Glomerular visceral epithelial cell (primary cell): Measurements from ENCODE around the gene NQO2.
"Not testable (repeated sequence)": the region's sequence is repeated elsewhere in the genome, so short reads cannot be mapped to it uniquely, and the experiment has no call there.

Source experiments
- DNase-seq: peaks from one replicate; pipeline ENCODE4 v3.0.0-alpha.2; 2016; ENCODE audit errors: extremely low spot score

The NQO2 gene

GRCh38 chr6:3037638-3038365, 38.1 kb downstream of the NQO2 start:
- DNase-seq = no peak

GRCh38 chr6:3039384-3039783, 39.7 kb downstream of the NQO2 start:
- no peak for DNase-seq

GRCh38 chr6:3041147-3041546, 41.5 kb downstream of the NQO2 start:
- no peak for DNase-seq

DNA sequence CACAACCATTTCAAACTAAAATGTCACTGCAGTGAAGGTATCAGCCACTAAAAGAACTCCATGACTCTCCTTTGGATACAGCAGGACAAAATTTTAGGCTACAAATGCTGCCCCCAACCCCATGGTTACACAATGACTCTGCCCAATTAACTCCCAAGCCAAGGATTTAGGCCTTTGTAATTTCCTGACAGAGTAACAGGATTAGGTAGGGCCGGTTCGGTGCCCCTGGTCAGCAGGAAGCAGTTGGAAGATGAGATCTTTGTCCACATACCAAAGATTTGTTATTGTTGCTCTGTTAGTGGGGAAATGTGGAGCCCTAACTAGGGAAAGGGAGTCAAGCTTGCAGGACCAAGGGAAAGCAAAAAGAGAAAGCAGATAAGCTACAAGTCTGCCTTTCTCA, 41.9 kb downstream of the NQO2 start:
- no peak for DNase-seq

DNA sequence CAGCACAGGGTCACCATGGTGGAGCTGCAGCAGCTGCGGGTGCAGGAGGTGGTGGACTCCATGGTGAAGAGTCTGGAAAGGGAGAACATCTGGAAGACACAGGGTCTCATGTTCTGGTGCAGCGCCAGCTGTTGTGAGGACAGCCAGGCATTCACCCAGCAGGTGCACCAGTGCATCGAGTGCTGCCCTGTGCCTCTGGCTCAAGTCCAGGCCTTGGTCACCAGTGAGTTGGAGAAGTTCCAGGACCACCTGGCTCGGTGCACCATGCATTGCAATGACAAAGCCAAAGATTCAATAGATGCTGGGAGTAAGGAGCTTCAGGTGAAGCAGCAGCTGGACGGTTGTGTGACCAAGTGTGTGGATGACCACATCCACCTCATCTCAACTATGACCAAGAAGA, 45.7 kb downstream of the NQO2 start:
- DNase-seq = no peak

DNA sequence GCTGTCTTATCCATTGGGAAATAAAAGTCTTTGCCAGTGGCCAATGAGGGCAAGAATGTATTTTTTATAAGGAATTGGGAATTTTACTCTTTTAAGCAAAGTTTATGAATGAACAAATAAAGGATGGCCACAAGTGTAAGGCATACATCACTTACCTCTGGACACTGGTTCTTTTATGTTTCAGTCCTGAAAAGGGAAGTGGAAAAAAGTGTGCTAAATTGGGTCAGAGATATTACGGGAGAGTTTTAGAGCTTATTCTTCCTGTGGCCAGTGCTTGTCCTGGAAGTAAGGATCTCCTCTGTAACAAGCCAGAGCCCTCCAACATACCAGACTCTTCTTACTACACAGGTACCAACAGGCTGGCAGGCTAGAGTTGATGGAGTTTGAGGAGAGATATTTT, 46.1 kb downstream of the NQO2 start:
- no peak for DNase-seq

DNA sequence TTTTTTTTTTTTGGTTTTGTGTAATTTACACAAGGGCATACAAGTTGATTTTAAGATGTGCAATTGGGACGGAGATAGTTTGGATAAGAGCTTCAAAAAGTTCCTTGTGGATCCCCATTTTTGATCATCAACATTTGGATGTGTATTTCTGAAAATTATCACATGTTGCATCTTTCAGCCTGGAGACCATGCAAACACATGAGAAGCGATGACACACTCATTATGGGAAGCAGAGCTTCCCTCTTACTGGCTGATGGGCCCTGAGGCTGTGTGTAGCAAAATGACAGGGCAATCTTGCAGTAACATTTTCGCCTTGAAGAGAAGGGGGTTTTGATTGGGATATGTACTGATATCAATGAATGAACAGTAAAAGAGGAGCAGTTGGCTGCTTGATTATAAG, 46.6 kb downstream of the NQO2 start:
- DNase-seq = no peak

DNA sequence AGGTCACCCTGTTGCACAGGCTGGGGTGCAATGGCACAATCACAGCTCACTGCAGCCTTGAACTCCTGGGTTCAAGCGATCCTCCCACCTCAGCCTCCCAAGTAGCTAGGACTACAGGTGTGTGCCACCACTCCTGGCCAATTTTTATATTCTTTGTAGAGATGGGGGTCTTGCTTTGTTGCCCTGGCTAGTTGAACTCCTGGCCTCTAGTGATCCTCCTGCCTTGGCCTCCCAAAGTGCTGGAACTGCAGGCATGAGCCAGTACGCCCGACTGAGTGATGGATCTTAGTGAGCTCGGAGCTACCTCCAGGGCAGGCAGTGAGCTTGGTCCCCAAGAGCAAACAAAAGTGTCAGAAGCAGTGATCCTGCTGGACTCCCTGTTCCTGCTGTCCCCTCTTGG, 48.3 kb downstream of the NQO2 start:
- DNase-seq = not testable (repeated sequence)

GRCh38 chr6:3052481-3053230, 53.0 kb downstream of the NQO2 start:
- DNase-seq = no peak

- no peak for DNase-seq
Observed at GRCh38 chr6:3053231-3053508, 53.5 kb downstream of the NQO2 start.

- not testable (repeated sequence) for DNase-seq
Observed at GRCh38 chr6:3054229-3055157, 54.8 kb downstream of the NQO2 start.

DNA sequence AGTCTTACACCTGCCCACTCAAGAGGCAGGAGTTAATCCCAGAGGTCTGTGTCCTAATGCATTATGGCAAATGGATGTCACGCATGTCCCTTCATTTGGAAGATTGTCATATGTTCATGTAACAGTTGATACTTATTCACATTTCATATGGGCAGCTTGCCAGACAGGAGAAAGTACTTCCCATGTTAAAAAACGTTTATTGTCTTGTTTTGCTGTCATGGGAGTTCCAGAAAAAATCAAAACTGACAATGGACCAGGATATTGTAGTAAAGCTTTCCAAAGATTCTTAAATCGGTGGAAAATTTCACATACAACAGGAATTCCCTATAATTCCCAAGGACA, 55.4 kb downstream of the NQO2 start:
- not testable (repeated sequence) for DNase-seq

GRCh38 chr6:3057063-3057770, 57.5 kb downstream of the NQO2 start:
- no peak for DNase-seq

DNA sequence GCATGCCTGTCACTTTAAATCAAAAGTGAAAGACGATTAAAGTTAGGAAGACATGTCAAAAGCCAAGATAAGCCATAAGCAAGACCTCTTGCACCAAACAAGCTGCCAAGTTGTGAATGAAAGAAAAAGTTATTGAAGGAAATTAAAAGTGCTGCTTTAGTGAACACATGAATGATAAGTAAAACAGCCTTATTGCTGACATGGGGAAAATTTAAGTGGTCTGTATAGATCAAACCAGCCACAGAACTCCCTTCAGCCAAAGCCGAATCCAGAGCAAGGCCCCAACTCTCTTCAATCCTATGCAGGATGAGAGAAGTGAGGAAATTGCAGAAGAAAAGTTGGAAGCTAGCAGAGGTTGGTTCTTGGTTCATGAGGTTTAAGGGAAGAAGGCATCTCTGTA, 59.3 kb downstream of the NQO2 start:
- no peak for DNase-seq

GRCh38 chr6:3060092-3060491, 60.4 kb downstream of the NQO2 start:
- not testable (repeated sequence) for DNase-seq

GRCh38 chr6:3061501-3061941, 61.8 kb downstream of the NQO2 start:
- peak; percentile 78 for DNase-seq

DNA sequence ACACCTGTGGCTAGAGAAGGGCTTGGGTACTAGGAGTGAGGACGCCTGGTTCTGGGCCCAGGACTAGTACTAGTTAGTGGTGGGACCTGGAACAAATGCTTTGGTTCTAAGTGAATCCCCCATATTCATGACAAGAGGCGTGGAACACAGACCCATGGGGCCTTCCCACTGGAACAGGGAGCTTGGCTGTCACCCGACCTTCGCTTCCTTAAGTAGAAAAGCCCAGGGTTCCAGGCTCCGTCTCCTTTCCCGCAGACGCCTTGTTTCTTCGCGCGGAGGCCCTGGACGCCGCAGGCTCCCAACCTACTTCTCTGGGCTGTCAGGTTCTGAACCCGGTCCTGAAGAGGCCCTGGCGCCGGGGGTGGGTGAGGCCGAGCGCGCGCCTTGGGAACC, 63.6 kb downstream of the NQO2 start:
- not testable (repeated sequence) for DNase-seq

GRCh38 chr6:3063733-3064700, 64.3 kb downstream of the NQO2 start:
- peak; percentile 95 for DNase-seq

GRCh38 chr6:3068329-3069214, 68.9 kb downstream of the NQO2 start, which contains the start of gene RIPK1:
RIPK1 (plus strand) TSS chr6:3068494; CDS start chr6:3076824, 8,330 bp downstream.
- peak; percentile 93 for DNase-seq
